Activated CD4-positive, alpha-beta T cell treated with anti-CD3 and anti-CD28 coated beads for 24 hours (primary cell): Measurements from ENCODE around the gene USP40.

Experiments used
- DNase-seq, 2 donors: peaks; one replicate each; pipeline ENCODE4 v3.0.0-alpha.2; 2020; ENCODE audit warnings: low read depth in 2 of 2

USP40 gene

GRCh38 chr2:233495503-233496496 is 70.8 kb downstream of the USP40 start:
- no peak for DNase-seq

GRCh38 chr2:233492751-233493150 is 73.8 kb downstream of the USP40 start:
- DNase-seq, result no peak

GRCh38 chr2:233492078-233492477 is 74.5 kb downstream of the USP40 start:
- DNase-seq, result no peak

- DNase-seq, result no peak
These were observed 75.3 kb downstream of the USP40 start for GRCh38 chr2:233491326-233491725.

GRCh38 chr2:233490831-233491230 is 75.8 kb downstream of the USP40 start:
- no peak for DNase-seq

- no peak for DNase-seq
These were observed 76.9 kb downstream of the USP40 start for GRCh38 chr2:233489666-233490065.

- DNase-seq, result no peak
These were observed 77.4 kb downstream of the USP40 start for GRCh38 chr2:233489143-233489542.

- DNase-seq, result no peak
These were observed 78.7 kb downstream of the USP40 start for GRCh38 chr2:233487748-233488345.

- DNase-seq, result no peak
These were observed 79.6 kb downstream of the USP40 start for GRCh38 chr2:233486778-233487552.

- no peak for DNase-seq
These were observed 80.2 kb downstream of the USP40 start for GRCh38 chr2:233486357-233486756.

GRCh38 chr2:233485726-233486125 is 80.9 kb downstream of the USP40 start:
- DNase-seq, result no peak

GRCh38 chr2:233482616-233483015 is 84.0 kb downstream of the USP40 start:
- DNase-seq, result no peak

GRCh38 chr2:233481368-233482142 is 85.0 kb downstream of the USP40 start:
- no peak for DNase-seq

GRCh38 chr2:233480490-233481202 is 85.9 kb downstream of the USP40 start:
- DNase-seq, result no peak

- DNase-seq, result no peak
These were observed 86.7 kb downstream of the USP40 start for GRCh38 chr2:233479616-233480489.

- DNase-seq, result no peak
These were observed 88.8 kb downstream of the USP40 start for GRCh38 chr2:233477548-233478433.

GRCh38 chr2:233476651-233477547 is 89.7 kb downstream of the USP40 start:
- no peak for DNase-seq

GRCh38 chr2:233476063-233476410 is 90.5 kb downstream of the USP40 start:
- no peak for DNase-seq
